HepG2 (cell line): ENCODE data around the gene GFPT1. TPM values are rescaled to one million over a fixed set of nuclear protein-coding genes. Genes with fewer than 3 reads are reported as not detected.

Source experiments
- GATAD1 ChIP-seq: IDR thresholded peaks from 2 replicates; pipeline ENCODE4 v1.6.1; 2016; ENCODE audit warnings: missing genetic modification reagents, missing compliant biosample characterization
- MAFK ChIP-seq, 2 experiments: IDR thresholded peaks in 1 of 2; conservative IDR thresholded peaks in 1 of 2; 2 replicates each; pipeline ENCODE4 v1.6.1; 2011; ENCODE audit warnings: improper control_type of control experiment in 2 of 2, low read length in 2 of 2
- NR2C2 ChIP-seq: sonication (generic); formaldehyde crosslinking; IDR thresholded peaks from 2 replicates; pipeline ENCODE4 v1.4.0; 2020; ENCODE audit warnings: missing genetic modification reagents, mild to moderate bottlenecking, moderate library complexity, borderline replicate concordance
- PHF20 ChIP-seq: sonication (generic); formaldehyde crosslinking; IDR thresholded peaks from 2 replicates; pipeline ENCODE4 v1.5.0; 2020; ENCODE audit warnings: mild to moderate bottlenecking, missing genetic modification reagents
- POGZ ChIP-seq: sonication (generic); formaldehyde crosslinking; IDR thresholded peaks from 2 replicates; pipeline ENCODE4 v1.4.0; 2020; ENCODE audit warnings: mild to moderate bottlenecking, missing genetic modification reagents
- SOX13 ChIP-seq, 3 experiments: fragments of 450-650 bp in 1 of 3; sonication (generic) in 1 of 3; formaldehyde crosslinking in 1 of 3; IDR thresholded peaks in 2 of 3; conservative IDR thresholded peaks in 1 of 3; 2 replicates each; pipeline versions ENCODE4 v1.5.0 to v1.6.1; 2016 to 2020; ENCODE audit warnings: antibody characterized with exemption in 1 of 3, mild to moderate bottlenecking in 1 of 3, missing compliant biosample characterization in 1 of 3, missing genetic modification reagents in 1 of 3, moderate library complexity in 1 of 3
- SPEN ChIP-seq: sonication (generic); formaldehyde crosslinking; IDR thresholded peaks from 2 replicates; pipeline ENCODE4 v1.5.1; 2020; ENCODE audit warnings: low read depth, mild to moderate bottlenecking, missing genetic modification reagents
- ZBTB38 ChIP-seq: sonication (generic); formaldehyde crosslinking; IDR thresholded peaks from 2 replicates; pipeline ENCODE4 v1.5.1; 2020; ENCODE audit warnings: mild to moderate bottlenecking, missing genetic modification reagents
- ZFP82 ChIP-seq: sonication (generic); formaldehyde crosslinking; IDR thresholded peaks from 2 replicates; pipeline ENCODE4 v1.5.1; 2020; ENCODE audit warnings: mild to moderate bottlenecking, missing genetic modification reagents, borderline replicate concordance
- ZNF562 ChIP-seq: sonication (generic); formaldehyde crosslinking; IDR thresholded peaks from 2 replicates; pipeline ENCODE4 v1.8.0; 2022; ENCODE audit warnings: missing genetic modification reagents, borderline replicate concordance
- ZNF572 ChIP-seq: sonication (generic); formaldehyde crosslinking; IDR thresholded peaks from 2 replicates; pipeline ENCODE4 v1.5.1; 2020; ENCODE audit warnings: mild to moderate bottlenecking, missing genetic modification reagents
- ZNF616 ChIP-seq: sonication (generic); formaldehyde crosslinking; IDR thresholded peaks from 2 replicates; pipeline ENCODE4 v1.5.0; 2020; ENCODE audit warnings: low read depth, mild to moderate bottlenecking, missing genetic modification reagents
- polyA plus RNA-seq, 8 experiments: library from polyadenylated mRNA; depleted of rRNA in 3 of 8; stranded (reverse) in 7 of 8; unstranded in 1 of 8; fragments of >200 nt; fragmentation: Illumina TruSeq in 4 of 8; extraction: Trizol in 4 of 8; gene quantifications; 2 replicates each; pipeline versions ENCODE4 v1.2.1 to v1.2.3, GENCODE V29; 2011 to 2016; ENCODE audit warnings: low read depth in 4 of 8, missing spikeins in 1 of 8, mixed read lengths in 1 of 8; ENCODE audit not compliant: insufficient read depth in 1 of 8
- total RNA-seq, 5 experiments: library from RNA; depleted of rRNA; stranded (reverse); fragments of >200 nt; fragmentation: Illumina TruSeq; extraction: Trizol; gene quantifications; 2 replicates each; pipeline ENCODE4 v1.2.3, GENCODE V29; 2016; ENCODE audit warnings: low read depth in 1 of 5
- TF ChIP-seq, protein P1 (sequence below): sonication (generic); formaldehyde crosslinking; IDR thresholded peaks from 2 replicates; pipeline ENCODE4 v1.5.0; 2020; ENCODE audit warnings: missing genetic modification reagents, mild to moderate bottlenecking, borderline replicate concordance
- TF ChIP-seq, protein P2 (sequence below): fragments of 450-650 bp; IDR thresholded peaks from 2 replicates; pipeline ENCODE4 v1.6.1; 2017; ENCODE audit warnings: mild to moderate bottlenecking
- TF ChIP-seq, protein P3 (sequence below): sonication (generic); formaldehyde crosslinking; IDR thresholded peaks from 2 replicates; pipeline ENCODE4 v1.9.0; 2021; ENCODE audit warnings: missing genetic modification reagents, borderline replicate concordance
- TF ChIP-seq, protein P4 (sequence below): sonication (generic); formaldehyde crosslinking; IDR thresholded peaks from 2 replicates; pipeline ENCODE4 v1.5.0; 2020; ENCODE audit warnings: missing genetic modification reagents
- TF ChIP-seq, protein P5 (sequence below): IDR thresholded peaks from 2 replicates; pipeline ENCODE4 v1.6.1; 2016
- TF ChIP-seq, protein P6 (sequence below): sonication (generic); formaldehyde crosslinking; IDR thresholded peaks from 2 replicates; pipeline ENCODE4 v1.8.1; 2022; ENCODE audit warnings: mild to moderate bottlenecking, missing genetic modification reagents

The GFPT1 gene
- total and polyA plus RNA-seq, 2 of the 13 experiments (the other 11 are each of a cell fraction or from before 2014, with no cell fraction given) = 24.0 to 84.9 TPM

DNA sequence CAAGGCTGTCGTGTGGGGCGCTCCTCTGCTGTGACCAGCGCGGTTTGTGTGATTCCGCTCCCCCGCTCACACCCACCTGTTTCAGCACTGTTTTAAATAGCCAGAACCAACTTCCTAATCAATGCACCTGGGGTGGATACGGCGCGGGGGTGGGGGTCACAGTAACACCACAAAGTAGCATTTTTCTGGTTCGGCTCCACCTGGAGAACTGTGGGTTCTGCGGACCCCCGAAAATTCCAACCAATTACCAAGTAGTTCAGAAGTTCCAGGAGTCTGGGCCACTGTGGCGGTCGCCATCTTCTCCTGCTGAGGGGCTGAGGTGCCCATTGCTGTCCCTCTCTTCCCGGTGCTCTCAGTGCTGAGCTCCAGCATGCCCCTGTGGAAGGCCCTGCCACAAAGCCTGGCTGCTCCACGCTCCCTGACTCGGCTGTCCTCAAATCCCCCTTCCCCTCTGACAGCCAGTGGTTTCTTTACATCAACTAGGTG, 79.4 kb downstream of the GFPT1 start (continued):
- TF ChIP-seq SPEN (CRISPR knock-in tag) = no peak
- no peak for TF ChIP-seq GATAD1 (CRISPR knock-in tag)
- no peak for TF ChIP-seq ZNF572 (CRISPR knock-in tag)
- TF ChIP-seq NR2C2 (CRISPR knock-in tag) = no peak
- TF ChIP-seq ZNF562 = no peak
- TF ChIP-seq, protein P1, sequence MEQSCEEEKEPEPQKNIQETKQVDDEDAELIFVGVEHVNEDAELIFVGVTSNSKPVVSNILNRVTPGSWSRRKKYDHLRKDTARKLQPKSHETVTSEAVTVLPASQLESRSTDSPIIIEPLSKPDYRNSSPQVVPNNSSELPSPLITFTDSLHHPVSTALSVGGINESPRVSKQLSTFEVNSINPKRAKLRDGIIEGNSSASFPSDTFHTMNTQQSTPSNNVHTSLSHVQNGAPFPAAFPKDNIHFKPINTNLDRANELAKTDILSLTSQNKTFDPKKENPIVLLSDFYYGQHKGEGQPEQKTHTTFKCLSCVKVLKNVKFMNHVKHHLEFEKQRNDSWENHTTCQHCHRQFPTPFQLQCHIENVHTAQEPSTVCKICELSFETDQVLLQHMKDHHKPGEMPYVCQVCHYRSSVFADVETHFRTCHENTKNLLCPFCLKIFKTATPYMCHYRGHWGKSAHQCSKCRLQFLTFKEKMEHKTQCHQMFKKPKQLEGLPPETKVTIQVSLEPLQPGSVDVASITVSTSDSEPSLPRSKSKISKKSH (CRISPR knock-in tag) = 0 out of 2 replicates have a peak, but pooled peaks have one; percentile 9
- TF ChIP-seq PHF20 (CRISPR knock-in tag) = no peak
- TF ChIP-seq SOX13 (IDR thresholded peaks at IDR 0.05) = no peak
- no peak for TF ChIP-seq SOX13 (CRISPR knock-in tag; conservative IDR thresholded peaks at IDR 0.05 in 1 of 2, IDR thresholded peaks at IDR 0.05 in 1 of 2)
- no peak for TF ChIP-seq MAFK (conservative IDR thresholded peaks at IDR 0.05 in 1 of 2, IDR thresholded peaks at IDR 0.05 in 1 of 2; ENCODE audit: low read length in 2 of 2)
- TF ChIP-seq, protein P2, sequence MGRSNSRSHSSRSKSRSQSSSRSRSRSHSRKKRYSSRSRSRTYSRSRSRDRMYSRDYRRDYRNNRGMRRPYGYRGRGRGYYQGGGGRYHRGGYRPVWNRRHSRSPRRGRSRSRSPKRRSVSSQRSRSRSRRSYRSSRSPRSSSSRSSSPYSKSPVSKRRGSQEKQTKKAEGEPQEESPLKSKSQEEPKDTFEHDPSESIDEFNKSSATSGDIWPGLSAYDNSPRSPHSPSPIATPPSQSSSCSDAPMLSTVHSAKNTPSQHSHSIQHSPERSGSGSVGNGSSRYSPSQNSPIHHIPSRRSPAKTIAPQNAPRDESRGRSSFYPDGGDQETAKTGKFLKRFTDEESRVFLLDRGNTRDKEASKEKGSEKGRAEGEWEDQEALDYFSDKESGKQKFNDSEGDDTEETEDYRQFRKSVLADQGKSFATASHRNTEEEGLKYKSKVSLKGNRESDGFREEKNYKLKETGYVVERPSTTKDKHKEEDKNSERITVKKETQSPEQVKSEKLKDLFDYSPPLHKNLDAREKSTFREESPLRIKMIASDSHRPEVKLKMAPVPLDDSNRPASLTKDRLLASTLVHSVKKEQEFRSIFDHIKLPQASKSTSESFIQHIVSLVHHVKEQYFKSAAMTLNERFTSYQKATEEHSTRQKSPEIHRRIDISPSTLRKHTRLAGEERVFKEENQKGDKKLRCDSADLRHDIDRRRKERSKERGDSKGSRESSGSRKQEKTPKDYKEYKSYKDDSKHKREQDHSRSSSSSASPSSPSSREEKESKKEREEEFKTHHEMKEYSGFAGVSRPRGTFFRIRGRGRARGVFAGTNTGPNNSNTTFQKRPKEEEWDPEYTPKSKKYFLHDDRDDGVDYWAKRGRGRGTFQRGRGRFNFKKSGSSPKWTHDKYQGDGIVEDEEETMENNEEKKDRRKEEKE = no peak
- no peak for TF ChIP-seq POGZ (CRISPR knock-in tag)
- TF ChIP-seq, protein P3, sequence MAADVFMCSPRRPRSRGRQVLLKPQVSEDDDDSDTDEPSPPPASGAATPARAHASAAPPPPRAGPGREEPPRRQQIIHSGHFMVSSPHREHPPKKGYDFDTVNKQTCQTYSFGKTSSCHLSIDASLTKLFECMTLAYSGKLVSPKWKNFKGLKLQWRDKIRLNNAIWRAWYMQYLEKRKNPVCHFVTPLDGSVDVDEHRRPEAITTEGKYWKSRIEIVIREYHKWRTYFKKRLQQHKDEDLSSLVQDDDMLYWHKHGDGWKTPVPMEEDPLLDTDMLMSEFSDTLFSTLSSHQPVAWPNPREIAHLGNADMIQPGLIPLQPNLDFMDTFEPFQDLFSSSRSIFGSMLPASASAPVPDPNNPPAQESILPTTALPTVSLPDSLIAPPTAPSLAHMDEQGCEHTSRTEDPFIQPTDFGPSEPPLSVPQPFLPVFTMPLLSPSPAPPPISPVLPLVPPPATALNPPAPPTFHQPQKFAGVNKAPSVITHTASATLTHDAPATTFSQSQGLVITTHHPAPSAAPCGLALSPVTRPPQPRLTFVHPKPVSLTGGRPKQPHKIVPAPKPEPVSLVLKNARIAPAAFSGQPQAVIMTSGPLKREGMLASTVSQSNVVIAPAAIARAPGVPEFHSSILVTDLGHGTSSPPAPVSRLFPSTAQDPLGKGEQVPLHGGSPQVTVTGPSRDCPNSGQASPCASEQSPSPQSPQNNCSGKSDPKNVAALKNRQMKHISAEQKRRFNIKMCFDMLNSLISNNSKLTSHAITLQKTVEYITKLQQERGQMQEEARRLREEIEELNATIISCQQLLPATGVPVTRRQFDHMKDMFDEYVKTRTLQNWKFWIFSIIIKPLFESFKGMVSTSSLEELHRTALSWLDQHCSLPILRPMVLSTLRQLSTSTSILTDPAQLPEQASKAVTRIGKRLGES (CRISPR knock-in tag) = no peak
- TF ChIP-seq, protein P4, sequence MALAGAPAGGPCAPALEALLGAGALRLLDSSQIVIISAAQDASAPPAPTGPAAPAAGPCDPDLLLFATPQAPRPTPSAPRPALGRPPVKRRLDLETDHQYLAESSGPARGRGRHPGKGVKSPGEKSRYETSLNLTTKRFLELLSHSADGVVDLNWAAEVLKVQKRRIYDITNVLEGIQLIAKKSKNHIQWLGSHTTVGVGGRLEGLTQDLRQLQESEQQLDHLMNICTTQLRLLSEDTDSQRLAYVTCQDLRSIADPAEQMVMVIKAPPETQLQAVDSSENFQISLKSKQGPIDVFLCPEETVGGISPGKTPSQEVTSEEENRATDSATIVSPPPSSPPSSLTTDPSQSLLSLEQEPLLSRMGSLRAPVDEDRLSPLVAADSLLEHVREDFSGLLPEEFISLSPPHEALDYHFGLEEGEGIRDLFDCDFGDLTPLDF = no peak
- TF ChIP-seq, protein P5, sequence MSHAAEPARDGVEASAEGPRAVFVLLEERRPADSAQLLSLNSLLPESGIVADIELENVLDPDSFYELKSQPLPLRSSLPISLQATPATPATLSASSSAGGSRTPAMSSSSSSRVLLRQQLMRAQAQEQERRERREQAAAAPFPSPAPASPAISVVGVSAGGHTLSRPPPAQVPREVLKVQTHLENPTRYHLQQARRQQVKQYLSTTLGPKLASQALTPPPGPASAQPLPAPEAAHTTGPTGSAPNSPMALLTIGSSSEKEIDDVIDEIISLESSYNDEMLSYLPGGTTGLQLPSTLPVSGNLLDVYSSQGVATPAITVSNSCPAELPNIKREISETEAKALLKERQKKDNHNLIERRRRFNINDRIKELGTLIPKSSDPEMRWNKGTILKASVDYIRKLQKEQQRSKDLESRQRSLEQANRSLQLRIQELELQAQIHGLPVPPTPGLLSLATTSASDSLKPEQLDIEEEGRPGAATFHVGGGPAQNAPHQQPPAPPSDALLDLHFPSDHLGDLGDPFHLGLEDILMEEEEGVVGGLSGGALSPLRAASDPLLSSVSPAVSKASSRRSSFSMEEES (CRISPR knock-in tag) = no peak
- TF ChIP-seq, protein P6, sequence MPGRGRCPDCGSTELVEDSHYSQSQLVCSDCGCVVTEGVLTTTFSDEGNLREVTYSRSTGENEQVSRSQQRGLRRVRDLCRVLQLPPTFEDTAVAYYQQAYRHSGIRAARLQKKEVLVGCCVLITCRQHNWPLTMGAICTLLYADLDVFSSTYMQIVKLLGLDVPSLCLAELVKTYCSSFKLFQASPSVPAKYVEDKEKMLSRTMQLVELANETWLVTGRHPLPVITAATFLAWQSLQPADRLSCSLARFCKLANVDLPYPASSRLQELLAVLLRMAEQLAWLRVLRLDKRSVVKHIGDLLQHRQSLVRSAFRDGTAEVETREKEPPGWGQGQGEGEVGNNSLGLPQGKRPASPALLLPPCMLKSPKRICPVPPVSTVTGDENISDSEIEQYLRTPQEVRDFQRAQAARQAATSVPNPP = no peak
- TF ChIP-seq ZFP82 = no peak
- TF ChIP-seq ZBTB38 (CRISPR knock-in tag) = no peak
- TF ChIP-seq ZNF616 (CRISPR knock-in tag) = no peak
